ENCODE results near the gene PLXDC1. TPM values are rescaled to one million over a fixed set of nuclear protein-coding genes. Genes with fewer than 3 reads are reported as not detected.

Gene PLXDC1
- total RNA-seq, 1 experiment from 2014 or later = 0.52 TPM

- no peak for DNase-seq
- no peak overlapping the region for H3K27ac Mint-ChIP-seq (ENCODE audit: unreplicated experiment)
- intact Hi-C loops (cut with micrococcal nuclease; ENCODE audit: unreplicated experiment) = no loop called here
- no peaks in the 10 kb centered on the region for H3K27me3 Mint-ChIP-seq (ENCODE audit: unreplicated experiment)
- BruUV-seq (replicated peaks) = no TSS peak
- peaks cover 22% of the 10 kb centered on the region for H3K4me1 Mint-ChIP-seq (ENCODE audit: low read depth, unreplicated experiment)
- H3K4me3 Mint-ChIP-seq (ENCODE audit: low read depth, unreplicated experiment) = peak overlapping the region; percentile 86
- TF ChIP-seq CTCF (IDR thresholded peaks at IDR 0.05; ENCODE audit: unreplicated experiment) = peak; percentile 26
- H3K36me3 Mint-ChIP-seq (ENCODE audit: insufficient read depth, unreplicated experiment) = peaks cover 52% of the 10 kb centered on the region
- CTCF ChIA-PET = interaction anchor here (0.5 to 4.0 kb wide), 11 partner anchors 9 to 150 kb away, joined by 3 to 26 read pairs (median 4); no protein-coding TSS in a partner anchor
- no peaks in the 10 kb centered on the region for H3K9me3 Mint-ChIP-seq (ENCODE audit: low read depth, unreplicated experiment)
Measured at GRCh38 chr17:39195568-39196160, 44.2 kb upstream of the PLXDC1 start.

GRCh38 chr17:39194985-39195524, 43.6 kb upstream of the PLXDC1 start:
- TF ChIP-seq CTCF (IDR thresholded peaks at IDR 0.05; ENCODE audit: unreplicated experiment) = no peak
- H3K27ac Mint-ChIP-seq (ENCODE audit: unreplicated experiment) = no peak overlapping the region
- no peaks in the 10 kb centered on the region for H3K9me3 Mint-ChIP-seq (ENCODE audit: low read depth, unreplicated experiment)
- peaks cover 46% of the 10 kb centered on the region for H3K36me3 Mint-ChIP-seq (ENCODE audit: insufficient read depth, unreplicated experiment)
- DNase-seq = no peak
- no peak overlapping the region for H3K4me3 Mint-ChIP-seq (ENCODE audit: low read depth, unreplicated experiment)
- intact Hi-C loops (cut with micrococcal nuclease; ENCODE audit: unreplicated experiment) = no loop called here
- no TSS peak for BruUV-seq (replicated peaks)
- CTCF ChIA-PET = interaction anchor here (0.7 to 4.0 kb wide), 9 partner anchors 8 to 53 kb away, joined by 3 to 26 read pairs (median 5); no protein-coding TSS in a partner anchor
- peaks cover 20% of the 10 kb centered on the region for H3K4me1 Mint-ChIP-seq (ENCODE audit: low read depth, unreplicated experiment)
- H3K27me3 Mint-ChIP-seq (ENCODE audit: unreplicated experiment) = no peaks in the 10 kb centered on the region

GRCh38 chr17:39194089-39194984, 42.9 kb upstream of the PLXDC1 start:
- DNase-seq = peak; percentile 79
- no peak overlapping the region for H3K27ac Mint-ChIP-seq (ENCODE audit: unreplicated experiment)
- CTCF ChIA-PET = interaction anchor here (0.7 to 4.0 kb wide), 12 partner anchors 8 to 1486 kb away, joined by 3 to 26 read pairs (median 5); no protein-coding TSS in a partner anchor
- peak; percentile 83 for TF ChIP-seq CTCF (IDR thresholded peaks at IDR 0.05; ENCODE audit: unreplicated experiment)
- no peak overlapping the region for H3K4me3 Mint-ChIP-seq (ENCODE audit: low read depth, unreplicated experiment)
- peaks cover 13% of the 10 kb centered on the region for H3K4me1 Mint-ChIP-seq (ENCODE audit: low read depth, unreplicated experiment)
- H3K27me3 Mint-ChIP-seq (ENCODE audit: unreplicated experiment) = no peaks in the 10 kb centered on the region
- peaks cover 39% of the 10 kb centered on the region for H3K36me3 Mint-ChIP-seq (ENCODE audit: insufficient read depth, unreplicated experiment)
- intact Hi-C loops (cut with micrococcal nuclease; ENCODE audit: unreplicated experiment) = no loop called here
- no peaks in the 10 kb centered on the region for H3K9me3 Mint-ChIP-seq (ENCODE audit: low read depth, unreplicated experiment)
- BruUV-seq (replicated peaks) = no TSS peak

GRCh38 chr17:39193346-39193745, 41.9 kb upstream of the PLXDC1 start:
- Mint-ChIP-seq H3K27me3 (ENCODE audit: unreplicated experiment) (no peaks in the 10 kb centered on the region), H3K36me3 (ENCODE audit: insufficient read depth, unreplicated experiment) (peaks cover 31% of the 10 kb centered on the region), H3K9me3 (ENCODE audit: low read depth, unreplicated experiment) (no peaks in the 10 kb centered on the region), H3K4me3 (ENCODE audit: low read depth, unreplicated experiment) (no peak overlapping the region), H3K27ac (ENCODE audit: unreplicated experiment) (no peak overlapping the region), H3K4me1 (ENCODE audit: low read depth, unreplicated experiment) (peaks cover 6% of the 10 kb centered on the region)
- CTCF ChIA-PET = interaction anchor here (0.6 to 4.0 kb wide), 5 partner anchors 14 to 348 kb away, joined by 3 to 26 read pairs (median 3); no protein-coding TSS in a partner anchor
- intact Hi-C loops (cut with micrococcal nuclease; ENCODE audit: unreplicated experiment) = no loop called here
- DNase-seq = no peak
- no TSS peak for BruUV-seq (replicated peaks)
- TF ChIP-seq CTCF (IDR thresholded peaks at IDR 0.05; ENCODE audit: unreplicated experiment) = no peak
